ENCODE data around the gene STRN3. TPM values are rescaled to one million over a fixed set of nuclear protein-coding genes. Genes with fewer than 3 reads are reported as not detected.

STRN3 gene
- total and polyA plus RNA-seq, 2 of the 4 experiments (the other 2 are of a cell fraction): 10.8 to 78.7 TPM

DNA sequence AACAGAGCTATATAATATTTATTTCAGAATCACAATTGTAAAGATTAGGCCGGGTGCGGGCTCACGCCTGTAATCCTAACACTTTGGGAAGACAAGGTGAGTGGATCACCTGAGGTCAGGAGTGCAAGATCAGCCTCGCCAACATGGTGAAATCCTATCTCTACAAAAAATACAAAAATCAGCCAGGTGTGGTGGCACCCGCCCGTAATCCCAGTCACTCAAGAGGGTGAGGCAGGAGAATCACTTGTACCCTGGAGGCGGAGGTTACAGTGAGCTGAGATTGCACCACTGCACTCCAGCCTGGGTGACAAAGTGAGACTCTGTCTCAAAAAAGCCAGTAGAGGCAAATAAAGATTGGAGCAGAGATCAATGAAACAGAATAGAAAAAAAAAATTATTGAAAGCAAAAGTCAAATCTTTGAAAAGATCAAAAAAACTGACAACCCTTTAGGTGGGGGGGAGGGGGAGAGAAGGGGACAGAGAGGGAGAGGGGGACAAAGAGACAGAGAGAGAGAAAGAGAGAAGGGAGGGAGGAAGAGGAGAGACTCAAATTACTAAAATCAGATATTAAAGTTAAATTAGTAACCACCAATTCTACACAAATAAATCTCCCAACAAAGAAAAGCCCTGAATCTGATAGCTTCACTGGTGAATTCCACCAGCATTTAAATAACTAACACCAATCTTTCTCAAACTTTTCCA lies 53.1 kb downstream of the STRN3 start:
- H3K56ac ChIP-seq (ENCODE audit: extremely low read depth, insufficient read depth, low read length): no peak overlapping the region
- no peak overlapping the region for H3K4me2 ChIP-seq (ENCODE audit: low read depth, low read length)
- ChIA-PET CTCF (no interaction called here), POLR2A (ENCODE audit: unreplicated experiment) (no interaction called here)
- H3K79me1 ChIP-seq (ENCODE audit: low read depth in 1 of 2, low read length in 2 of 2): peaks cover 3 to 53% of the 10 kb centered on the region in 2 experiments; a peak in 3 of 4 replicates
- H3K14ac ChIP-seq (replicated peaks; ENCODE audit: low read depth, low read length): no peak overlapping the region
- TF ChIP-seq, protein P1, sequence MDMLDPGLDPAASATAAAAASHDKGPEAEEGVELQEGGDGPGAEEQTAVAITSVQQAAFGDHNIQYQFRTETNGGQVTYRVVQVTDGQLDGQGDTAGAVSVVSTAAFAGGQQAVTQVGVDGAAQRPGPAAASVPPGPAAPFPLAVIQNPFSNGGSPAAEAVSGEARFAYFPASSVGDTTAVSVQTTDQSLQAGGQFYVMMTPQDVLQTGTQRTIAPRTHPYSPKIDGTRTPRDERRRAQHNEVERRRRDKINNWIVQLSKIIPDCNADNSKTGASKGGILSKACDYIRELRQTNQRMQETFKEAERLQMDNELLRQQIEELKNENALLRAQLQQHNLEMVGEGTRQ (IDR thresholded peaks at IDR 0.05; ENCODE audit: low read depth, low read length): no peak
- no peak for TF ChIP-seq MAFK (IDR thresholded peaks at IDR 0.05; ENCODE audit: low read depth, low read length)
- TF ChIP-seq RCOR1 (IDR thresholded peaks at IDR 0.05; ENCODE audit: insufficient replicate concordance, low read length): no peak
- no peak for TF ChIP-seq MAZ (IDR thresholded peaks at IDR 0.05; ENCODE audit: borderline replicate concordance, low read depth, low read length)
- no peak for TF ChIP-seq SMC3 (IDR thresholded peaks at IDR 0.05; ENCODE audit: low read depth, low read length)
- TF ChIP-seq BHLHE40 (IDR thresholded peaks at IDR 0.05; ENCODE audit: low read depth, low read length): no peak
- no peak for TF ChIP-seq CHD1 (IDR thresholded peaks at IDR 0.05; ENCODE audit: low read depth, low read length)
- TF ChIP-seq POLR2A (IDR thresholded peaks at IDR 0.05; ENCODE audit: low read depth, low read length): no peak
- TF ChIP-seq, protein P2, sequence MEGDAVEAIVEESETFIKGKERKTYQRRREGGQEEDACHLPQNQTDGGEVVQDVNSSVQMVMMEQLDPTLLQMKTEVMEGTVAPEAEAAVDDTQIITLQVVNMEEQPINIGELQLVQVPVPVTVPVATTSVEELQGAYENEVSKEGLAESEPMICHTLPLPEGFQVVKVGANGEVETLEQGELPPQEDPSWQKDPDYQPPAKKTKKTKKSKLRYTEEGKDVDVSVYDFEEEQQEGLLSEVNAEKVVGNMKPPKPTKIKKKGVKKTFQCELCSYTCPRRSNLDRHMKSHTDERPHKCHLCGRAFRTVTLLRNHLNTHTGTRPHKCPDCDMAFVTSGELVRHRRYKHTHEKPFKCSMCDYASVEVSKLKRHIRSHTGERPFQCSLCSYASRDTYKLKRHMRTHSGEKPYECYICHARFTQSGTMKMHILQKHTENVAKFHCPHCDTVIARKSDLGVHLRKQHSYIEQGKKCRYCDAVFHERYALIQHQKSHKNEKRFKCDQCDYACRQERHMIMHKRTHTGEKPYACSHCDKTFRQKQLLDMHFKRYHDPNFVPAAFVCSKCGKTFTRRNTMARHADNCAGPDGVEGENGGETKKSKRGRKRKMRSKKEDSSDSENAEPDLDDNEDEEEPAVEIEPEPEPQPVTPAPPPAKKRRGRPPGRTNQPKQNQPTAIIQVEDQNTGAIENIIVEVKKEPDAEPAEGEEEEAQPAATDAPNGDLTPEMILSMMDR (conservative IDR thresholded peaks at IDR 0.05; ENCODE audit: low read depth, low read length): no peak
- no peak for TF ChIP-seq FOS (IDR thresholded peaks at IDR 0.05; ENCODE audit: low read depth, low read length)
- TF ChIP-seq, protein P3, sequence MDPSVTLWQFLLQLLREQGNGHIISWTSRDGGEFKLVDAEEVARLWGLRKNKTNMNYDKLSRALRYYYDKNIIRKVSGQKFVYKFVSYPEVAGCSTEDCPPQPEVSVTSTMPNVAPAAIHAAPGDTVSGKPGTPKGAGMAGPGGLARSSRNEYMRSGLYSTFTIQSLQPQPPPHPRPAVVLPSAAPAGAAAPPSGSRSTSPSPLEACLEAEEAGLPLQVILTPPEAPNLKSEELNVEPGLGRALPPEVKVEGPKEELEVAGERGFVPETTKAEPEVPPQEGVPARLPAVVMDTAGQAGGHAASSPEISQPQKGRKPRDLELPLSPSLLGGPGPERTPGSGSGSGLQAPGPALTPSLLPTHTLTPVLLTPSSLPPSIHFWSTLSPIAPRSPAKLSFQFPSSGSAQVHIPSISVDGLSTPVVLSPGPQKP (IDR thresholded peaks at IDR 0.05; ENCODE audit: borderline replicate concordance, low read depth, low read length): no peak
- TF ChIP-seq RFX5 (IDR thresholded peaks at IDR 0.05; ENCODE audit: low read depth, low read length): no peak
- no peak for TF ChIP-seq NFE2L2 (IDR thresholded peaks at IDR 0.05; ENCODE audit: low read depth, low read length)
- TF ChIP-seq CEBPB (IDR thresholded peaks at IDR 0.05; ENCODE audit: low read depth, low read length): no peak
- no peak for TF ChIP-seq MXI1 (IDR thresholded peaks at IDR 0.05; ENCODE audit: borderline replicate concordance, low read depth, low read length)
- TF ChIP-seq RAD21 (IDR thresholded peaks at IDR 0.05; ENCODE audit: low read length): no peak
- dilution Hi-C loops (cut with HindIII; ENCODE audit: low sequenced_read_pairs, unreplicated experiment) (no loop called here), in situ Hi-C loops (cut with MboI; ENCODE audit: low sequenced_read_pairs) (no loop called here), intact Hi-C loops (cut with micrococcal nuclease) (loop anchor here (5.0 kb wide), 1 partner anchor 41 kb away; no protein-coding TSS in a partner anchor)
- H2BK120ac ChIP-seq (ENCODE audit: low read depth, low read length): no peak overlapping the region
- DNase-seq: no peak
- no peak overlapping the region for H4K91ac ChIP-seq (ENCODE audit: insufficient read depth, low read depth, low read length)
- no TSS peak for BruUV-seq (replicated peaks)
- H3K4me3 ChIP-seq (ENCODE audit: insufficient read depth, low read depth, low read length): no peak overlapping the region
- no peak overlapping the region for H4K5ac ChIP-seq (ENCODE audit: low read depth, low read length)
- no peak overlapping the region for H2BK20ac ChIP-seq (ENCODE audit: low read depth, low read length)
- H2AK5ac ChIP-seq (ENCODE audit: low read depth, low read length): no peak overlapping the region
- no peaks in the 10 kb centered on the region for H3K36me3 ChIP-seq (ENCODE audit: control insufficient read depth, insufficient read depth, low read length)
- H3K27me3 ChIP-seq (ENCODE audit: control insufficient read depth, insufficient read depth, low read length): no peaks in the 10 kb centered on the region
- H3K9me3 ChIP-seq (ENCODE audit: control insufficient read depth, insufficient read depth, low read length): no peaks in the 10 kb centered on the region
- peaks cover 72% of the 10 kb centered on the region for H4K20me1 ChIP-seq (ENCODE audit: insufficient read depth, low read length)
- no peak for ATAC-seq (ENCODE audit: low read depth)
- no peak overlapping the region for H3K27ac ChIP-seq (ENCODE audit: insufficient read depth, low read length)
- peaks cover 2% of the 10 kb centered on the region; the same call in 1 of the 2 replicates for H3K4me1 ChIP-seq (ENCODE audit: control insufficient read depth, insufficient read depth, low read length)
- no peak overlapping the region for H3K18ac ChIP-seq (ENCODE audit: low read depth, low read length)
- no peak overlapping the region for H3K23ac ChIP-seq (ENCODE audit: low read depth, low read length)
- no peak overlapping the region for H2BK5ac ChIP-seq (ENCODE audit: low read depth, low read length, poor library complexity, severe bottlenecking)
- H2BK15ac ChIP-seq (ENCODE audit: low read depth, low read length): no peak overlapping the region
- WGBS, 2 experiments (ENCODE audit: extremely low coverage in 2 of 2, insufficient read length in 1 of 2): no CpG with 5 or more reads among the region's 7 CpGs
- no peak overlapping the region for H3K4ac ChIP-seq (ENCODE audit: low read depth, low read length)
- no peak overlapping the region for H4K8ac ChIP-seq (ENCODE audit: low read depth in 2 of 2, low read length in 2 of 2)
- no peak overlapping the region for H3K9ac ChIP-seq (ENCODE audit: low read depth, low read length)
- H2AK9ac ChIP-seq (replicated peaks; ENCODE audit: low read depth, low read length, poor library complexity): no peak overlapping the region
- H3K9me1 ChIP-seq (ENCODE audit: insufficient read depth, low read length): 0 out of 2 replicates have a peak, but pooled peaks cover 3% of the 10 kb centered on the region
- no peak overlapping the region for H2AFZ ChIP-seq (replicated peaks; ENCODE audit: low read length, poor library complexity)

Measured in IMR-90 (cell line).